ENCODE results near the gene GPATCH1.

Gene GPATCH1

GRCh38 chr19:33175886-33176669 is 95.1 kb downstream of the GPATCH1 start:
- H3K9me2 ChIP-seq (replicated peaks; ENCODE audit: control insufficient read depth, low read length) = no peaks in the 10 kb centered on the region
- peaks cover 6% of the 10 kb centered on the region; the same call in 1 of the 2 replicates for H3F3A ChIP-seq (ENCODE audit: control insufficient read depth, insufficient read depth)
- H3K27me3 ChIP-seq (ENCODE audit: control insufficient read depth, low read length) = no peaks in the 10 kb centered on the region
- H3K79me2 ChIP-seq (ENCODE audit: control insufficient read depth, low read length) = peaks cover 19% of the 10 kb centered on the region
- peak overlapping the region; percentile 86 for H3K4me3 ChIP-seq (ENCODE audit: low read length)
- TF ChIP-seq, protein P1, sequence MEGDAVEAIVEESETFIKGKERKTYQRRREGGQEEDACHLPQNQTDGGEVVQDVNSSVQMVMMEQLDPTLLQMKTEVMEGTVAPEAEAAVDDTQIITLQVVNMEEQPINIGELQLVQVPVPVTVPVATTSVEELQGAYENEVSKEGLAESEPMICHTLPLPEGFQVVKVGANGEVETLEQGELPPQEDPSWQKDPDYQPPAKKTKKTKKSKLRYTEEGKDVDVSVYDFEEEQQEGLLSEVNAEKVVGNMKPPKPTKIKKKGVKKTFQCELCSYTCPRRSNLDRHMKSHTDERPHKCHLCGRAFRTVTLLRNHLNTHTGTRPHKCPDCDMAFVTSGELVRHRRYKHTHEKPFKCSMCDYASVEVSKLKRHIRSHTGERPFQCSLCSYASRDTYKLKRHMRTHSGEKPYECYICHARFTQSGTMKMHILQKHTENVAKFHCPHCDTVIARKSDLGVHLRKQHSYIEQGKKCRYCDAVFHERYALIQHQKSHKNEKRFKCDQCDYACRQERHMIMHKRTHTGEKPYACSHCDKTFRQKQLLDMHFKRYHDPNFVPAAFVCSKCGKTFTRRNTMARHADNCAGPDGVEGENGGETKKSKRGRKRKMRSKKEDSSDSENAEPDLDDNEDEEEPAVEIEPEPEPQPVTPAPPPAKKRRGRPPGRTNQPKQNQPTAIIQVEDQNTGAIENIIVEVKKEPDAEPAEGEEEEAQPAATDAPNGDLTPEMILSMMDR (IDR thresholded peaks at IDR 0.05; ENCODE audit: low read depth, low read length, poor library complexity, severe bottlenecking) = no peak
- TF ChIP-seq EZH2phosphoT487 (IDR thresholded peaks at IDR 0.05; ENCODE audit: borderline replicate concordance, low read length) = no peak
- no peaks in the 10 kb centered on the region for H3K9me3 ChIP-seq (ENCODE audit: control insufficient read depth, insufficient read depth, low read length)
- peak overlapping the region; percentile 85 for H3K4me2 ChIP-seq (ENCODE audit: low read length)
- peaks cover 16% of the 10 kb centered on the region for H3K4me1 ChIP-seq (ENCODE audit: control insufficient read depth, low read length)
- H4K20me1 ChIP-seq (ENCODE audit: control insufficient read depth, insufficient read depth, low read depth, low read length) = no peaks in the 10 kb centered on the region
- H3K36me3 ChIP-seq (ENCODE audit: control insufficient read depth, low read length) = peaks cover 5% of the 10 kb centered on the region; the same call in 1 of the 2 replicates
- H3K27ac ChIP-seq (ENCODE audit: low read depth, low read length) = peak overlapping the region; percentile 50

DNA sequence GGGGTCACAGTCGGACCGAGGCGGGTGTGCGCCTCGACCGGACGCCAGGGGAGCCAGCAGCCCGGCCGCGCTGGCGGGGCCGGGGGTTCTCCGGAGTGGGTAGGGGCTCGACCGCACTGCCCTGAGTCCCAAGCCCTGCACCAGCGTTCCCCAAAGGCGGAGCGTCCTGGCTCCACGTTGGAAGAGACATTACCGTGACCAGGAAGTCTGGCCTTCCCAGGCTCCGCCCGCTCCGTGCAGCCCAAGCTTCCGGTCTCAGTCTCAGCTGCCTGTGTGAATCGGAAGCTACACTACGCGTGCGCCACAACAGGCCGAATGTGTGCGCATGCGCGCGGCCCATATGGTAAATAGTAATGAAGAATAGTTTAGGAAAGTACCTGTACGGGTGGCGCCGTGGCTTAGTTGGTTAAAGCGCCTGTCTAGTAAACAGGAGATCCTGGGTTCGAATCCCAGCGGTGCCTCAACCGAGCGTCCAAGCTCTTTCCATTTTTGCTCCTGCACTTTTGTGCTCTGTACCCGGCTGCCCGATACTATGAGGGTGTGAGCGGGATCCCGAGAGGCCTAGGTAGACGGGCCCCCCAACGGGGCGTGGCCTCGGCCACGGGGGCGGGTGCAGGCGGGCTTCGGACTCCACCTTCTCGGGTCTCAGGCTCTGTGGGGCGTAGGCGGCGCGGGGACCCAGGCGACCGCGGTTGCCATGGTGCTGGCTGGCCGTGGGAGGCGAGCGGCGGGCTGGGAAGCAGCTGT is 95.9 kb downstream of the GPATCH1 start:
- peaks cover 19% of the 10 kb centered on the region for H3K79me2 ChIP-seq (ENCODE audit: control insufficient read depth, low read length)
- peak overlapping the region; percentile 85 for H3K4me2 ChIP-seq (ENCODE audit: low read length)
- peaks cover 5% of the 10 kb centered on the region; the same call in 1 of the 2 replicates for H3K36me3 ChIP-seq (ENCODE audit: control insufficient read depth, low read length)
- no peaks in the 10 kb centered on the region for H3K9me2 ChIP-seq (replicated peaks; ENCODE audit: control insufficient read depth, low read length)
- H3K27ac ChIP-seq (ENCODE audit: low read depth, low read length) = peak overlapping the region; percentile 50
- no peaks in the 10 kb centered on the region for H3K9me3 ChIP-seq (ENCODE audit: control insufficient read depth, insufficient read depth, low read length)
- H3F3A ChIP-seq (ENCODE audit: control insufficient read depth, insufficient read depth) = peaks cover 6% of the 10 kb centered on the region; the same call in 1 of the 2 replicates
- H4K20me1 ChIP-seq (ENCODE audit: control insufficient read depth, insufficient read depth, low read depth, low read length) = no peaks in the 10 kb centered on the region
- H3K4me1 ChIP-seq (ENCODE audit: control insufficient read depth, low read length) = peaks cover 16% of the 10 kb centered on the region
- H3K4me3 ChIP-seq (ENCODE audit: low read length) = peak overlapping the region; percentile 86
- no peak for TF ChIP-seq EZH2phosphoT487 (IDR thresholded peaks at IDR 0.05; ENCODE audit: borderline replicate concordance, low read length)
- TF ChIP-seq, protein P1 (IDR thresholded peaks at IDR 0.05; ENCODE audit: low read depth, low read length, poor library complexity, severe bottlenecking) = no peak
- no peaks in the 10 kb centered on the region for H3K27me3 ChIP-seq (ENCODE audit: control insufficient read depth, low read length)

GRCh38 chr19:33177417-33177979 is 96.5 kb downstream of the GPATCH1 start:
- H3K4me3 ChIP-seq (ENCODE audit: low read length) = peak overlapping the region; percentile 86
- peak overlapping the region; percentile 85 for H3K4me2 ChIP-seq (ENCODE audit: low read length)
- peaks cover 5% of the 10 kb centered on the region; the same call in 1 of the 2 replicates for H3K36me3 ChIP-seq (ENCODE audit: control insufficient read depth, low read length)
- peaks cover 6% of the 10 kb centered on the region; the same call in 1 of the 2 replicates for H3F3A ChIP-seq (ENCODE audit: control insufficient read depth, insufficient read depth)
- peaks cover 19% of the 10 kb centered on the region for H3K79me2 ChIP-seq (ENCODE audit: control insufficient read depth, low read length)
- peaks cover 16% of the 10 kb centered on the region for H3K4me1 ChIP-seq (ENCODE audit: control insufficient read depth, low read length)
- TF ChIP-seq, protein P1 (IDR thresholded peaks at IDR 0.05; ENCODE audit: low read depth, low read length, poor library complexity, severe bottlenecking) = peak; percentile 72
- TF ChIP-seq EZH2phosphoT487 (IDR thresholded peaks at IDR 0.05; ENCODE audit: borderline replicate concordance, low read length) = no peak
- H3K9me3 ChIP-seq (ENCODE audit: control insufficient read depth, insufficient read depth, low read length) = no peaks in the 10 kb centered on the region
- no peaks in the 10 kb centered on the region for H4K20me1 ChIP-seq (ENCODE audit: control insufficient read depth, insufficient read depth, low read depth, low read length)
- H3K27me3 ChIP-seq (ENCODE audit: control insufficient read depth, low read length) = no peaks in the 10 kb centered on the region
- H3K9me2 ChIP-seq (replicated peaks; ENCODE audit: control insufficient read depth, low read length) = no peaks in the 10 kb centered on the region
- peak overlapping the region; percentile 50; the same call in 1 of the 2 replicates for H3K27ac ChIP-seq (ENCODE audit: low read depth, low read length)
